ENCODE measurements around the gene METTL21C.

The METTL21C gene

GRCh38 chr13:102680133-102680717 lies 14.6 kb downstream of the METTL21C start:
- Histone ChIP-seq H3K36me3 (peaks cover 38% of the 10 kb centered on the region), H3K4me1 (no peaks in the 10 kb centered on the region), H3K4me3 (ENCODE audit: low read depth, low read length) (no peak overlapping the region), H3K27me3 (no peaks in the 10 kb centered on the region), H3K9me3 (no peaks in the 10 kb centered on the region)
- DNase-seq: no peak
- TF ChIP-seq CTCF (IDR thresholded peaks at IDR 0.05; ENCODE audit: low read depth, low read length): no peak

GRCh38 chr13:102679449-102680132 lies 15.3 kb downstream of the METTL21C start:
- peaks cover 44% of the 10 kb centered on the region for H3K36me3 ChIP-seq
- no peaks in the 10 kb centered on the region for H3K4me1 ChIP-seq
- DNase-seq: no peak
- H3K4me3 ChIP-seq (ENCODE audit: low read depth, low read length): no peak overlapping the region
- no peaks in the 10 kb centered on the region for H3K9me3 ChIP-seq
- no peaks in the 10 kb centered on the region for H3K27me3 ChIP-seq
- TF ChIP-seq CTCF (IDR thresholded peaks at IDR 0.05; ENCODE audit: low read depth, low read length): no peak

- Histone ChIP-seq H3K36me3 (peaks cover 48% of the 10 kb centered on the region), H3K9me3 (no peaks in the 10 kb centered on the region), H3K4me3 (ENCODE audit: low read depth, low read length) (no peak overlapping the region), H3K4me1 (no peaks in the 10 kb centered on the region), H3K27me3 (no peaks in the 10 kb centered on the region)
- no peak for TF ChIP-seq CTCF (IDR thresholded peaks at IDR 0.05; ENCODE audit: low read depth, low read length)
- no peak for DNase-seq
These were observed 16.3 kb downstream of the METTL21C start for GRCh38 chr13:102678339-102679107.

- DNase-seq: no peak
- Histone ChIP-seq H3K36me3 (peaks cover 50% of the 10 kb centered on the region), H3K4me1 (no peaks in the 10 kb centered on the region), H3K4me3 (ENCODE audit: low read depth, low read length) (no peak overlapping the region), H3K27me3 (no peaks in the 10 kb centered on the region), H3K9me3 (no peaks in the 10 kb centered on the region)
- no peak for TF ChIP-seq CTCF (IDR thresholded peaks at IDR 0.05; ENCODE audit: low read depth, low read length)
These were observed 17.7 kb downstream of the METTL21C start for GRCh38 chr13:102677122-102677521.

GRCh38 chr13:102675115-102675514 lies 19.7 kb downstream of the METTL21C start:
- TF ChIP-seq CTCF (IDR thresholded peaks at IDR 0.05; ENCODE audit: low read depth, low read length): no peak
- H3K36me3 ChIP-seq: peaks cover 56% of the 10 kb centered on the region
- no peak for DNase-seq

GRCh38 chr13:102670130-102670529 lies 24.7 kb downstream of the METTL21C start:
- H3K4me1 ChIP-seq: no peaks in the 10 kb centered on the region
- no peak overlapping the region for H3K4me3 ChIP-seq (ENCODE audit: low read depth, low read length)
- DNase-seq: no peak
- H3K9me3 ChIP-seq: no peaks in the 10 kb centered on the region
- no peak for TF ChIP-seq CTCF (IDR thresholded peaks at IDR 0.05; ENCODE audit: low read depth, low read length)
- H3K27me3 ChIP-seq: no peaks in the 10 kb centered on the region
- peaks cover 59% of the 10 kb centered on the region for H3K36me3 ChIP-seq

More at GRCh38 chr13:102675115-102675514, 19.7 kb downstream of the METTL21C start:
- no peaks in the 10 kb centered on the region for H3K9me3 ChIP-seq
- H3K27me3 ChIP-seq: no peaks in the 10 kb centered on the region
- no peaks in the 10 kb centered on the region for H3K4me1 ChIP-seq
- no peak overlapping the region for H3K4me3 ChIP-seq (ENCODE audit: low read depth, low read length)
